GM19463 (cell line): ENCODE data around the gene KRTAP12-3.

ENCODE experiments used
- ATAC-seq: cut with Tn5 transposase; IDR thresholded peaks from one replicate; pipeline ENCODE4 v1.9.1; 2021; ENCODE audit warnings: mild to moderate bottlenecking, moderate library complexity; ENCODE audit not compliant: unreplicated experiment

The KRTAP12-3 gene

DNA sequence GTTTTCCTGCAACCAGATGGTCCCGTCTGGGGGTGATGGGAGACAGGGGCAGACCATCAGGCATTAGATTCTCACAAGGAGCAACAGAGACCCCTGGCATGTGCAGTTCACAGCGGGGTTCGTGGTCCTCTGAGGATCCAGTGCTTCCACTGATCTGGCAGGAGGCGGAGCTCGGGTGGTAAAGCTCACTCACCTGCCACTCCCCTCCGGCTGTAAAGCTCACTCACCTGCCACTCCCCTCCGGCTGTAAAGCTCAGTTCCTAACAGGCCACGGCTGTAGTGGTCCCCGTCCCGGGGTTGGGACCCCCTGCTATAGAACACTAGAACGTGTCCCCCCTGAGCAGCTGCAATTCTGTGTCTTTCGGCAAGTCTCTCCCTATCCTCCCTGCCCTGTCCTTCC, 43.8 kb downstream of the KRTAP12-3 start:
- no peak for ATAC-seq

DNA sequence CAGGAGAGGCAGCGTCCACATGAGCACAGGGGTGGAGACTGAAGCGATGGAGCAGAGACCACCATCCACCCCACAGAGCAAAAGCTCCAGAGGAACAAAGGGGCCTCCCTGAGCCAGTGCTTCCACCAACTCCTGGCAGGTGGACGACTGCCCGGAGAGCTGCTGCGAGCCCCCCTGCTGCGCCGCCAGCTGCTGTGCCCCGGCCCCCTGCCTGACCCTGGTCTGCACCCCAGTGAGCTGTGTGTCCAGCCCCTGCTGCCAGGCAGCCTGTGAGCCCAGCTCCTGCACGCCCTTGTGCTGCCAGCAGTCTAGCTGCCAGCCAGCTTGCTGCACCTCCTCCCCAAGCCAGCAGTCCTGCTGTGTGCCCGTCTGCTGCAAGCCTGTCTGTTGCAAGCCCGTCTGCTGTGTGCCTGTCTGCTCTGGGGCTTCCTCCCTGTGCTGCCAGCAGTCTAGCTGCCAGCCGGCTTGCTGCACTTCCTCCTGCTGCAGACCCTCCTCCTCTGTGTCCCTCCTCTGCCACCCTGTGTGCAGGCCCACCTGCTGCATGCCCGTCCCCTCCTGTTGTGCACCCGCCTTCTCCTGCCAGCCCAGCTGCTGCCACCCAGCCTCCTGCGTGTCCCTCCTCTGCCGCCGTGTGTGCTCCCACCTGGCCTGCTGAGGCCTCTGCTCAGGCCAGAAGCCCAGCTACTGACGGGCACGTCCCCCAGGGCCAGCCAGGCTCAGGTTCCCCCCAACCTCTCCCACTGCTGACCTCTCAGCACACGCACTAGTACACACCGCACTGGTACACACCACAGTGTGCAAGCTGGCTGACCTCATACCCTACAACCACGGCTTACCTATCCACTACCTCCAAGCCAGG, 44.6 kb downstream of the KRTAP12-3 start:
- ATAC-seq: no peak

- ATAC-seq: no peak
Measured at GRCh38 chr21:44702973-44703730, 45.4 kb downstream of the KRTAP12-3 start.

DNA sequence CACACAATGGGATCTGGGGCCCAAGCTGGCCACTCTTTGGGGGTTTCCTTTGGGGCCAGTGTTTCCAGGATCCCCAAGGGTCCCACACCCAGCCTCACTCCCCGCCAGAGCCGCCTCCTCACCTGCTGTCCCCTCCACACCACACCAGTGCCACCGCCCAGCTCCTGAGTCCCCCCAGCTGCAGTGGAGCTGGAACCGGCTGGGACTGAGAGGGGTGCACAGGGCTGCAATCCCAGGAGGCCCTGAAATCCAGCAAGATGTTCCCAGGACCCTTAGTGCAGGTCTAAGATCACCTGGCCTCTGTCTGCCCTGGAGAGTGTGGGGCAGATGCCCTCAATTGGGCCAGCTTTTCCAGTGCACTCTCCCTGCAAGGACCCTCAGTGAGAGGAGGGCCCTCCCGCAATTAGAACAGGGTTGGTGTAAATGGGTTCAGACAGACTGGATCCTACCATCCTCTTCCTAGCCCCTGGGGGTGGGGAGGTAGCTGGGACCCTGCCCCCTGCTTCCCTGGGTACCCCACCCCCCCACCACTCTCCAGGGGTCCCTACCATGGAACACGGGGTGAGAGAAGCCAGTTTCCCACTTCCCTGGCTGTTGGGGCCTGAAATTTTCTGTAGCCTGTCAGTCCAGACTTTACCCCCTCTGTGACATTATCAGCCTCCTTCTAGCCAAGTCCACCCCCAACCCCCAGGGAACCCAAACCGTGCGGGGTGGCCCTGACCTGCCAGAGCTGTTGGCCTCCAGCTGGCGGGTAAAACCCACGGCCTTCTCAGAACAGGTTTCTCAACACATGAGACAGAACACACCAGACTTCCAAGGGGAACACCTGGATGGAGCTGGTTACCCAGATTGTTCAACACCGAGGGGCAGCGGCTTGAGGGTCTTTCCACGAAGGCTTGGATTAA, 46.3 kb downstream of the KRTAP12-3 start:
- no peak for ATAC-seq

- no peak for ATAC-seq
Measured at GRCh38 chr21:44704636-44705001, 46.9 kb downstream of the KRTAP12-3 start.

DNA sequence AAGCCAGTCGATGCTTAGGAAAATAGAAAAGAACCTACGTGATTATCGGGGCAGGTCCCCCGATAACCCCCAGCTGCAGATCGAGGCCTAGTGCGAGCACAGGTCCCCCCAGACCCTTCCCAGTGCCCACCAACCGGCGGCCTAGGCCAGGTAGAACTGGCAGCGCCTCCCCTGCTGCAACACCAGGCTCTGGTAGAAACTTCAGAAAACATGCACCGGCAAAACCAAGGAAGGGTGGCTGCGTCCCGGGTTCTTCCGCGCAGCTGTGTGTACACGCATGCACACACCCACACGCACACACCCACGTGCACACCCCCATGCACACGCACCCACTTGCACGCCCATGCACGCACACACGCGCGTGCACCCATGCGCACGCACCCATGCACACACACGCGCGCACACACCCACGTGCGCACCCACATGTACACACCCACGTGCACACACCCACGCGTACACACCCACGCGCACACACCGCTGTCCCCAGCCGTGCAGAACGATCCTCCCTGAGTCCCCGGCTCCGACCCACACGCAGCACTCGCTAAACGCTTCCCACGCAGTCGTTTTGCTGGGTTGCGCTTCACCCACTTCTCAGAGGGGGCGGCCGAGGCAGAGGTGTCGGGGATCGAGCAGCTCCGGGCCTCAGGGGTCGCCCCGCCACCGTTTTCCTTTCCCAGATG, 48.4 kb downstream of the KRTAP12-3 start:
- ATAC-seq: no peak

DNA sequence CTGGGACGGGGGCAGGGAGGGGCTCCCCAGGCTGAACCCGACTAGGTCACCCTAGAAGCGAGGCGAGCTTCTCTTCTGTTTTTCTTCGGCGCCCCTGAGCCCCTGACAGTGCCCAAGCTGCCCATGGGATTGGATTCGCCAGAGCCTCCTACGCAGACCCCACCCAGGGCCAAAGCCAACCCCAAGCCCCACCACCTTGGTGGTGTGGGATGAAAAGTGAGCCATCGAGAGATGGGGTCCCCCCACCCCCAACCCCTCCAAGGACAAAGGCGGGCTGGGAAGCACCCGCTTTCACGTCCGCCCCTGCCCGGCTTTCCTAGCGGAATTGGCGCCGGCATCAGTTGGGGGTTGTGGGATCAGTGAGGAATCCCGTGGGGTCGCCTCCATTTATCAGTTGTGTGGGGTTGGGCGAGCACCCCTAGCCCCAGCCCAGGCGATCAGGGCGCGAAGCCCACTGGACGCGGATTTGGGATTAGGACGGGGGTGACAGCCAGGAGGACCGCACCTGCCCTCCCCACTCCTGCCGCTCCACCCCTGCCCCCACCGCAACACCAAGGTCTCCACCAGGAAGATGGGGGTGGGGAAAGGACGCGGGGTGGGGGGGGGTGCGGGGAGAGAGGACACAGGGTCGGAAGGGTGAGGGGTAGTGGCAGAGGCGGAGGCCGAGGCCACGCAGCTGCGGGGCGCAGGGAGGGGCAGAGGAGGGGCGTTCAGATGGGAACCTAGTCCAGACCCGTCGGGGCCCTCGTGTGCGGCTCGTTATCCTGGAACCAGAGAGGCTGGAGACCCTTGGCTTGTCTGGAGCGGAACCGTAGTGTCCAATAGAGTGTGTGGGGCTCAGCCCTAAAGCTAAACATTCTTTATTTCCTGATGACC, 49.2 kb downstream of the KRTAP12-3 start:
- no peak for ATAC-seq
